Effector CD4-positive, alpha-beta T cell (primary cell): Measurements from ENCODE around the gene ITGB3.

Experiments used
- DNase-seq: peaks from one replicate; pipeline ENCODE4 v3.0.0-alpha.2; 2020

The ITGB3 gene

GRCh38 chr17:47278561-47278960 is 24.9 kb downstream of the ITGB3 start:
- no peak for DNase-seq

GRCh38 chr17:47279062-47279801 is 25.6 kb downstream of the ITGB3 start:
- DNase-seq, result no peak

GRCh38 chr17:47280072-47280811 is 26.6 kb downstream of the ITGB3 start:
- DNase-seq, result no peak

- DNase-seq, result no peak
These were observed 27.6 kb downstream of the ITGB3 start for GRCh38 chr17:47281216-47281615.

GRCh38 chr17:47285003-47285402 is 31.4 kb downstream of the ITGB3 start:
- DNase-seq, result no peak

GRCh38 chr17:47286198-47286914 is 32.7 kb downstream of the ITGB3 start:
- no peak for DNase-seq

GRCh38 chr17:47287068-47287467 is 33.4 kb downstream of the ITGB3 start:
- DNase-seq, result no peak

- no peak for DNase-seq
These were observed 34.0 kb downstream of the ITGB3 start for GRCh38 chr17:47287639-47288038.

GRCh38 chr17:47288531-47289116 is 35.0 kb downstream of the ITGB3 start:
- DNase-seq, result no peak

- DNase-seq, result no peak
These were observed 35.7 kb downstream of the ITGB3 start for GRCh38 chr17:47289302-47289701.

GRCh38 chr17:47290870-47291241 is 37.2 kb downstream of the ITGB3 start:
- DNase-seq, result no peak

- no peak for DNase-seq
These were observed 37.7 kb downstream of the ITGB3 start for GRCh38 chr17:47291242-47291873.

- DNase-seq, result no peak
These were observed 38.6 kb downstream of the ITGB3 start for GRCh38 chr17:47292206-47292605.

GRCh38 chr17:47295037-47295873 is 41.6 kb downstream of the ITGB3 start:
- no peak for DNase-seq

GRCh38 chr17:47295874-47296255 is 42.2 kb downstream of the ITGB3 start:
- DNase-seq, result no peak

- no peak for DNase-seq
These were observed 44.2 kb downstream of the ITGB3 start for GRCh38 chr17:47297661-47298400.

- no peak for DNase-seq
These were observed 45.1 kb downstream of the ITGB3 start for GRCh38 chr17:47298712-47299111.

- no peak for DNase-seq
These were observed 45.7 kb downstream of the ITGB3 start for GRCh38 chr17:47299239-47299910.

GRCh38 chr17:47300718-47301117 is 47.1 kb downstream of the ITGB3 start:
- DNase-seq, result no peak

- DNase-seq, result no peak
These were observed 47.5 kb downstream of the ITGB3 start for GRCh38 chr17:47301161-47301560.

- DNase-seq, result no peak
These were observed 48.2 kb downstream of the ITGB3 start for GRCh38 chr17:47301831-47302230.
